Myocyte (in vitro differentiated cells): Measurements from ENCODE around the gene DDRGK1. TPM values are rescaled to one million over a fixed set of nuclear protein-coding genes. Genes with fewer than 3 reads are reported as not detected.
A peak's percentile ranks its signal among the peaks of the same experiment; 100 is the strongest.

Source experiments
- DNase-seq: peaks from one replicate; pipeline ENCODE4 v3.0.0-alpha.2; 2012; ENCODE audit warnings: low read depth
- total RNA-seq: library from RNA; depleted of rRNA; stranded (reverse); fragments of >200 nt; gene quantifications from 2 replicates; pipeline ENCODE4 v1.2.3, GENCODE V29; 2014

Gene DDRGK1
- total RNA-seq, 1 donor from 2014 or later: 58.7 TPM

DNA sequence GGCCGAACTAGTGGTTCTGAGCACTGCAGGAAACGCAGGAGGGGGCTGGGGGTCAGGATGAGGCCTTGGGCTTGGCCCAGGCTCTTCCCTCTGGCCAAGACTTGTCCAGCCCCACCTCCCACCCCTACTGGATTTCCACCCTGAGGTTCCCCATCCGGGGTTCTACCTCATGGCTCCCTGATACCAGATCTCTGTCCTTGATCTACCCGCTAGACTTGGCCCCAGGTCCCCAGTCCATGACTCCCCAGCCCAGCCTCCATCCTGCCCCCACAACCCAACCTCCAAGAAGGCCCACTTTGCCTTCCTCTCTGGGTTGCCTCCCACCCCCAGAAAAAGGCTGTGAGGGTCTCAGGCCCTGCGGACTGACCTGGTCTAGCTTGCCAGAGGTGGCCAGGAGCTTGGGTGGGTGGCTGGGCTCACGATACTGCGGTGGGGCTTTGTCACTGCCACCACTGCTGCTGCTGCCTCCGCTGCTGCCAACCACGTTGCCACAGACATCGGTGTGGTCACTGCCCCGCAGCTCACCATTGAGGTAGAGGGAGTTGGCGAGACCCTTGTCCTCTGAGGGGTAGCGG is 38.1 kb downstream of the DDRGK1 start:
- DNase-seq: no peak

GRCh38 chr20:3165473-3166337 is 38.8 kb downstream of the DDRGK1 start:
- DNase-seq: peak; percentile 43

DNA sequence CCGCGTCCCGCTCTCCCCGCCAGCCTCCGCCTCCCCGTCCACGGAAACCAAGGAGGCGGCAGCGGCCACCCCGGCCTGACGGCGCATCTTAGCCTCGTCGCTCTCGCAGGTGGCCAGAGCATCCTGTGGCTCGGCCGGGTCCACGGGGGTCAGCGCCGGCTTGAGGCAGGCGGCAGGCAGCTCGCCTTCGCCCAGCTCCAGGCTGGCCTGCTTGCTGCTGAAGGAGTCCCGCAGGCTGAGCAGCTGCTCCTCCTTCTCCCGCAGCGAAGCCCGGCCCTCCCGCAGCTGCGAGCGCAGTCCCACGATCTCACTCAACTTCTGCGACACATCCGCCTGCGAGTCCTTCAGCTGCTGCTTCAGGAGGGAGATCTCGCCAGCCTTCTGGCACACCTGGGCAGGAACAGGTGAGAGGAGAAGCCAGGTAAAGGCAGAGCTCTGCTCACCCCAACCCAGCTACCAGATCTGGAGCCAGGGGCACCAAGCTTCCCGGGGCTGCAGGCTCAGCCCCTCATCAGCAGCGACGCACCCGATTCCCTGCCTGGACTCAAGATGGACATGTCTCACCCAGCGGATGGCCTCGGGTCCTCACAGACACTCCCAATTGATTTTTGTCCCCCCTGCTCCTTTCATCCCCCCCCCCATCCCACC is 39.6 kb downstream of the DDRGK1 start:
- no peak for DNase-seq

DNA sequence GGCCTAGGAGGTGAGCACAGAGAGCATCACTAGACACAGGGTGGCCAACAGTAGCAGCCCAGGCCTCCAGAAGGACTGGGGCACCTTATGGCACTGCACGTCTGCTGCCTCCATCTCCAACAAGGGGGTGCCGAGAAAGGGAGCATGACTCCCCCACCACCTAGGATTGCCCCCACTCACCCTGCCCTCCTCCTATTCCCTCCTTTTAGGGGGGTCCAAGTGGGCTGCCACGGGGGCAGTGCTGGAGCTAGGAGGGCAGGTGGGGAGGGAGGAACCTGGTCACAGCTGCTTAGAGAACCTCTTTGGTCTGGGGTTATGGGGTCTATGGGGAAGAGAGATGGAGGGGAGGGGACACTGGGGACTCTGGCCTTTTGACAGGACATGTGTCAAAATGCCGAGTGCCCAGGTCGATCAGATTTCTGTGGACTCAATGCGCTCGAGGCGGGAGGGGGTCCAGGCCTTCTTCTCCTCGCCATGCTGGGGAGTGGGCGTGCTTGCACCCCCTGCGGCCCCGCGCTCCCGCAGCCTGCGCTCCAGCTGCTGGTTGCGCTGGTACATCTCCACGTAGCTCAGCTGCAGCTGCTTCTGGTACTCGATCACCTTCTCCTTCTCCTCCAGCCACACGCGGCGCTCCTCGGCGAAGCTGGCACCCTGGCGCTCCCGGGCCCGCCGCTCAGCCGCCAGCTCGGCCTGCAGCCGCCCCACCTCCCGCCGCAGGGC is 40.3 kb downstream of the DDRGK1 start:
- no peak for DNase-seq

DNA sequence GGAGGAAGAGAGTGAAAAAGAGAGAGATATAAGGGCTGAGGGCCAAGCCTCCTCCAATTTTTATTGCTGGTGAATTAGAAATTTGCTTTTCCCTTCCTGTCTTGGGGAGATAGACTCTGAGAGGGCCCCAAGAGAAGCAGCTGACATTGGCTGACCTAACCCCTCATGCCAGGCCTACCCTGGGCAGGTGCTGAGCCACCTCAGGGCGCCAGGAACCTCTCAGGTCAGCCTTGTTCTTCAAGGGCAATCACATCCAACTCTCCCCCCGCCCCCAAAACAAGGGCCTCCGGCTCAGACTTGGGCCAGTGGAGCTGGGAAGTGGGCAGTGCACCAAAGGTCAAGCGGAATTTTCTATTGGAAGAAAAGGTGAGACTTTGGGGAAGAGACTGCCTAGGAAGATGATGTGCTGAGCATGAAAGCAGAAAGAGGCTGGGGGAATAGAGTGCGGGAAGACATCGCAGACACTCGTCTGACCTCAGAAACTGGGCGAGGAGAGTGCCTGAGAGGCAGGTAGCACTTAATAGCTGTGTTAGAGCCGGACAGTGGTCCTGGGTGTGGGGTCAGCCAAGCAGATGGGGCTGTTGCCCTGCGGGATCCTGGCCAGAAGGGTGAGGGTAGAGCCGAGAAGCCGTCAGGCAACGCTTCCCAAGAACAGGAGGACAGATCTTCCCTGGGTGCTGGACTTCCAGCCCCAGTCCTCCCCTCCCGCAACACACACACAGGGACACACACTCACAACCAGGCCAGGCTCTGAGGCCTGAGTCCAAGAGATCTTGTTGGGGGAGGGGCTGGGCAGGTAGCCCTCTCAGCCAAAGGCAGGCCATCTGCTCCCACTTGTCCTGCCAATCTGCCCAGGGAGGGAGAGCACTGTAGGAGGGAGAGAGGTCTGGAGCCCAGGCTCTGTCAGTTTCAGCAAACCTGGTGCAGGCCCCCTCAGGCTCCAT is 41.1 kb downstream of the DDRGK1 start:
- no peak for DNase-seq

DNA sequence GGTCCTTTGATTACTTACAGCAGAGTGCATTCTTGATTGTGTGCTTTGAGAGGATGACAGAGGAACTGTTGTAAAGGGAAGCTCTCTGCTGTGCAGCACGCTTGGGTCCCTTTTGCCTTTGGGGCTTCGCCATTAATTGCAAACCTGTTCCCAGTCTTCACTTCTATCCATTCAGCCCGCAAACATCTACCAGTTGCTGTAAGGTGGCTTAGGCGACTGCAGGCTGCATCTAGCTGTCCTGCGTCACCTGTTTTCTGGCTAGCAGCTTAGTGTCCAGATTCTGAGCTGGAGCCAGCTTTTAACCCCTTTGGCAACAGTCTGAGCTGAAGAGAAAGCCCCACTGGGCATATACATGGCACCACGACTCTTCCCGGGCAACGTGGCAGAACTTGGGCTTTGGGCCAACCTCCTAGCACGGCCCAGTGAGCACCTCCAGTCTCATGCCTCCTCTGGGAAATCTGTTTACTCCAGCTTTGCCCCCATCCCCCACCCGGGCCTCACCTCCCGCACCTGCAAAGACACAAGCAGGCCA is 42.3 kb downstream of the DDRGK1 start:
- DNase-seq: peak; percentile 46

GRCh38 chr20:3161316-3162079 is 43.0 kb downstream of the DDRGK1 start:
- DNase-seq: no peak

GRCh38 chr20:3160418-3160817 is 44.1 kb downstream of the DDRGK1 start:
- DNase-seq: no peak

GRCh38 chr20:3158968-3159431 is 45.5 kb downstream of the DDRGK1 start:
- peak; percentile 26 for DNase-seq

DNA sequence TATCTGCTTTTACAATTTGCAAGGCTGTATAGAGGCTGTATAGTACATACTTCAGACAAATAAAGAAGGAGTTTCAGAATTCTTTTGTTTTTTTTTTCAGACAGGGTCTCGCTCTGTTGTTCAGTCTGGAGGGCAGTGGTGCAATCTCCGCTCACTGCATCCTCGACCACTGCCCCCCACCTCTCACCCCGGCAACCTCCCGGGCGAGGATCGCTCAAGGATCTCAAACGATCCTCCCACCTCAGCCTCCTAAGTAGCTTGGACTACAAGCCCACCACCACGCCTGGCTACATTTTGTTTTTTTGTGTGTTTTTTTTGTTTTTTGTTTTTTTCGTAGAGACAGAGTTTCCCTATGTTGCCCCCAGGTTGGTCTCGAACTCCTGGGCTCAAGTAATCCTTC is 46.7 kb downstream of the DDRGK1 start:
- DNase-seq: no peak

GRCh38 chr20:3156811-3157619 is 47.5 kb downstream of the DDRGK1 start:
- DNase-seq: no peak

GRCh38 chr20:3152057-3152644 is 52.3 kb downstream of the DDRGK1 start:
- DNase-seq: peak; percentile 76

- DNase-seq: no peak
Measured at GRCh38 chr20:3150908-3151307, 53.6 kb downstream of the DDRGK1 start.

DNA sequence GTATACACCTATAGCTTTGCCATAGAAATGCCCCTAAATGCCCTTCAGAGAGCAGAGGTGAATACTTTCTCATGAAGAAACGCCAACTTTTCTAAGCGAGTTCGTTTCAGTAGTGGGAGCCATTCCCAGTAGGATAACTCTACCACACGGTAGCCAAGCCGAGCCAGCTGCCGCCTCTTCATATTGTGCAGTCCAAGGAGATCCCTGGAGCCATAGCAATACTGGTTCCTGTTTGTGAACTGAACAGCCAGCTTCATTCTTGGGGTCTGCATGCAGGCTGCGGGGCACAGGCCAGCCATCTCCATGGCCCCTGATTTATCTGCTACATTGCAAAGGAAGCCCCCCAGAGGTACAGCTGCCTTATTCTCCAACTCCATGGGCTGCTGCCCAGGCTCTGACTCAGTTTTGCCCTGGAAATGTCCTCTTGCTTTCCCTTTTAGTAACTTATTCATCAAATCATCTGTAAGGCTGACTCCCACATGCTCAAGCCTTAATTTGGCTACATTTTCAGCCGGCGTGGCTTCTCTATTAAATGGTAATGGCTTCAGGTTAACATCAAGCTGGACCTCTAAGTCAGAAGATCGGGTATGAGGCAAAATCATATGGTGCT is 57.6 kb downstream of the DDRGK1 start:
- no peak for DNase-seq

GRCh38 chr20:3141757-3142156 is 62.7 kb downstream of the DDRGK1 start:
- no peak for DNase-seq
